Subcutaneous abdominal adipose tissue (tissue), 5 donors: ENCODE measurements around the gene PDK2.

Experiments
- H3K27ac ChIP-seq: one replicate; pipeline ENCODE4 v1.7.0; 2013; ENCODE audit warnings: low read depth, mild to moderate bottlenecking, inconsistent platforms, low read length, moderate library complexity
- H3K27me3 ChIP-seq, 5 donors: one replicate each; pipeline ENCODE4 v1.7.0; 2013; ENCODE audit warnings: low read length in 5 of 5, inconsistent platforms in 1 of 5; ENCODE audit not compliant: control insufficient read depth in 5 of 5, insufficient read depth in 4 of 5
- H3K36me3 ChIP-seq, 5 donors: one replicate each; pipeline ENCODE4 v1.7.0; 2013; ENCODE audit warnings: low read length in 5 of 5; ENCODE audit not compliant: control insufficient read depth in 5 of 5, insufficient read depth in 5 of 5
- H3K4me1 ChIP-seq, 5 donors: one replicate each; pipeline ENCODE4 v1.7.0; 2013; ENCODE audit warnings: low read length in 5 of 5, mild to moderate bottlenecking in 3 of 5, moderate library complexity in 1 of 5; ENCODE audit not compliant: control insufficient read depth in 5 of 5, insufficient read depth in 5 of 5
- H3K4me3 ChIP-seq, 5 donors: one replicate each; pipeline ENCODE4 v1.7.0; 2013; ENCODE audit warnings: low read length in 5 of 5, low read depth in 1 of 5
- H3K9ac ChIP-seq, 5 donors: one replicate each; pipeline ENCODE4 v1.7.0; 2013; ENCODE audit warnings: low read length in 5 of 5, mild to moderate bottlenecking in 4 of 5, moderate library complexity in 3 of 5
- H3K9me3 ChIP-seq, 5 donors: one replicate each; pipeline ENCODE4 v1.7.0; 2013; ENCODE audit warnings: low read length in 5 of 5; ENCODE audit not compliant: control insufficient read depth in 5 of 5
- donor health status: healthy.
- donor health status: healthy.
- donor health status: healthy.
- donor health status: healthy.
- donor health status: healthy.

PDK2 gene

DNA sequence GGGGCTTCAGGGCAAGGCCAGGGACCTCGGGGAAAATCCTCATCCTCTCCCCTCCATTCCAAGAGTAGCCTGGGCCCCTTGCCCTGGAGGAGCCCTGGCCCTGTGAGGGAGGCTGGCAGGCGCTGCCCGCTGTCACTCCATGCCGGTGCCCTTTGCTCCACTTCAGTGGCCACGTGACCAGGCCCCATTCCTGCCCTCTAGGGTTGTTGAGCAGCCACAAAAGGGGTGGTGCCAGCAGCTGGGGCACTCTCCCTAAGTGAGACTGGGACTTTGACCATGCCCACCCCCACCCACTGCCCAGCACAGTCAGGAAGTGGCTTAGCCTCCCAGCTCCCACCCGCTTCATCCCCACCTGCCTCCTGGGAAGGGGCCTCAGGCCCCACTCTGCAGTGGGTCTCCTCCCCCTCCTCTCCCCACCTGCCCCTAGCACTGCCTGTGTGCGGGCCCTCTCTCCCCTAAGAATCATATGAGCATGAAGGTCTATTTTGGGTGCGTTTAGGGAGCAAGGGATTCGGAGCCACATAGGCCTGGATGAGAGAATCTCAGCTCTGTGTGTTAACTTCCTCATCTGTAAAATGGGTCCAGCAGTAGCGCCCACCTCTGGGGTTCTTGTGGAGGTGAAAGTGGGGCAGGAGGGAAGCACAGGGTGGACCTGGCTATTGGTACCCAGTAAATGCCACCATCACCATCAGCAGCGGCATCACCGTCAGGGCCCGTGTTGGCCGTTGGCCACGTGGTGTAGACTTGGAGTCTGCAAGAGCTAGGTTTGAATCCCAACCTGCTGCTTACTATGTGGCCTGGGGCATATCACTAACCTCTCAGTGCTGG is 7.2 kb downstream of the PDK2 start:
- Histone ChIP-seq H3K27ac (peak overlapping the region; percentile 91), H3K9me3 (no peaks in the 10 kb centered on the region), H3K27me3 (no peaks in the 10 kb centered on the region), H3K4me1 (peaks cover 15 to 66% (median 63%) of the 10 kb centered on the region in 5 donors), H3K36me3 (peaks cover 0 to 76% (median 57%) of the 10 kb centered on the region in 5 donors), H3K4me3 (peak overlapping the region in 1 of 5 donors; percentile 39), H3K9ac (peak overlapping the region in 3 of 5 donors; percentile 17 to 38 (median 27))

DNA sequence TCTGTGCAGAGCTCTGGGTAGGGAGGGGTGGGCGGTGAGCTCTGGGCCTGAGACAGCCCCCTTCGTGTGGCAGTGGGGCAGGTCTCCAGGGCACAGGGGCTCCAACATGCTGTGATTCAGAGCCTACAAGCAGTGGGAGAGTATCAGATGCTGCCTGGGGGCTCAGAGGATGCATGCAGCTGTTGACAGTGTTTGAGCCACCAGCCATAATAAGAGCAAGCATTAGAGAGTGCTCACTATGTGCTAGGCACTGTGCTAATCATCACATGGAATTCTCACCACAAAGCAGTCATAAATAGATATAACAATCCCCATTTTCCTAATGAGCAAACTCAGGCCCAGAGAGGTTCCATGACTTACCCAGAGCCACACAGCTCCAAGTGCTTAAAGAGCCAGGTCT is 8.1 kb downstream of the PDK2 start:
- no peaks in the 10 kb centered on the region for H3K9me3 ChIP-seq
- peak overlapping the region in 2 of 5 donors; percentile 27 to 38 for H3K9ac ChIP-seq
- no peak overlapping the region for H3K4me3 ChIP-seq
- peaks cover 13 to 57% (median 54%) of the 10 kb centered on the region in 5 donors for H3K4me1 ChIP-seq
- H3K36me3 ChIP-seq: peaks cover 0 to 76% (median 58%) of the 10 kb centered on the region in 5 donors
- no peaks in the 10 kb centered on the region for H3K27me3 ChIP-seq
- peak overlapping the region; percentile 3 for H3K27ac ChIP-seq

GRCh38 chr17:50103941-50104340 is 8.8 kb downstream of the PDK2 start:
- H3K27me3 ChIP-seq: no peaks in the 10 kb centered on the region
- H3K36me3 ChIP-seq: peaks cover 0 to 76% (median 58%) of the 10 kb centered on the region in 5 donors
- H3K4me1 ChIP-seq: peaks cover 9 to 50% (median 47%) of the 10 kb centered on the region in 5 donors

DNA sequence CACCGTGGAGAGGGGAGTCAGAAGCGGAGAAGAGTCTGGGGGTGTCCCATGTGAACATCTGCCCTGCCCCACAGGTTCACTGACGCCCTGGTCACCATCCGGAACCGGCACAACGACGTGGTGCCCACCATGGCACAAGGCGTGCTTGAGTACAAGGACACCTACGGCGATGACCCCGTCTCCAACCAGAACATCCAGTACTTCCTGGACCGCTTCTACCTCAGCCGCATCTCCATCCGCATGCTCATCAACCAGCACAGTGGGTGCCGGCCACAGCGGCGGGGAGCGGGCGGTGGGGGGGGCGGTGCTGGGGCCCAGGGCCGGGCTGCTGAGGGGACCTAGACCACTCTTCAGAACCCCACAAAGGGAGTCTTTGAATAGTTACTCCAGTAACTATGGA is 10.7 kb downstream of the PDK2 start:
- Histone ChIP-seq H3K9me3 (no peaks in the 10 kb centered on the region), H3K36me3 (peaks cover 0 to 79% (median 63%) of the 10 kb centered on the region in 5 donors), H3K4me3 (no peak overlapping the region), H3K4me1 (peaks cover 4 to 33% (median 32%) of the 10 kb centered on the region in 5 donors), H3K27me3 (no peaks in the 10 kb centered on the region), H3K27ac (no peak overlapping the region), H3K9ac (no peak overlapping the region)

More at GRCh38 chr17:50103941-50104340, 8.8 kb downstream of the PDK2 start:
- Histone ChIP-seq H3K4me3 (no peak overlapping the region), H3K9me3 (no peaks in the 10 kb centered on the region), H3K27ac (no peak overlapping the region), H3K9ac (no peak overlapping the region)

DNA sequence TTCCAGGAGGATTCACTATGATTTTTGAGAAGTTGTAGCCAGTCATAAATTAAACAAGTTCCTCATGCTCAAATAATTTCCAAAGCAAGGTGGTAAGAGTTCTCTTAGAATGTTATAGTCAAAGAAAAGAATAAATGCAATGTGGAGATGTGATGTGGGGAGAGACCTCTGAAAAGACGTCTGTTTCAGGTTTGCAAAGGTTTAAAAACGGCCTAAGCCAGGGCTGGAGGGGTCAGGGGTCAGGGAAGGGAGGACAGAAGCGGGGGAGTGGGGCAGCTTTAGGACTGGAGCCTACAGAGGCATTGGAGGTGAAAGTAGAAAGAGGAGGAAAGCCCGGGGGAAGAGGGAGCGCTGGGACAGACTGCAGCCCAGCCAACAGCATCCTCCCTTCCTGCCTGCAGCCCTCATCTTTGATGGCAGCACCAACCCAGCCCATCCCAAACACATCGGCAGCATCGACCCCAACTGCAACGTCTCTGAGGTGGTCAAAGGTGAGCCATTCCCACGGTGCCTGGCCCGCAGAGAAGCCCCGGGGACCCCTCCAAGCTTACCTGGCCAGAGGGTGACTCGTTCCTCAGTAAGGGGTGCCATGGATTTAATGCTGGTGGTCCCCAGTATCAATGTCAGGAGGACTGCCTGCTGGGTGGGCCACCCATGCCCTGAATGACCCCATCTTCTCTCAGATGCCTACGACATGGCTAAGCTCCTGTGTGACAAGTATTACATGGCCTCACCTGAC is 11.4 kb downstream of the PDK2 start:
- Histone ChIP-seq H3K36me3 (peaks cover 0 to 77% (median 65%) of the 10 kb centered on the region in 5 donors), H3K4me1 (peaks cover 8 to 33% (median 32%) of the 10 kb centered on the region in 5 donors), H3K27me3 (no peaks in the 10 kb centered on the region), H3K27ac (no peak overlapping the region), H3K9me3 (no peaks in the 10 kb centered on the region), H3K9ac (no peak overlapping the region), H3K4me3 (no peak overlapping the region)

DNA sequence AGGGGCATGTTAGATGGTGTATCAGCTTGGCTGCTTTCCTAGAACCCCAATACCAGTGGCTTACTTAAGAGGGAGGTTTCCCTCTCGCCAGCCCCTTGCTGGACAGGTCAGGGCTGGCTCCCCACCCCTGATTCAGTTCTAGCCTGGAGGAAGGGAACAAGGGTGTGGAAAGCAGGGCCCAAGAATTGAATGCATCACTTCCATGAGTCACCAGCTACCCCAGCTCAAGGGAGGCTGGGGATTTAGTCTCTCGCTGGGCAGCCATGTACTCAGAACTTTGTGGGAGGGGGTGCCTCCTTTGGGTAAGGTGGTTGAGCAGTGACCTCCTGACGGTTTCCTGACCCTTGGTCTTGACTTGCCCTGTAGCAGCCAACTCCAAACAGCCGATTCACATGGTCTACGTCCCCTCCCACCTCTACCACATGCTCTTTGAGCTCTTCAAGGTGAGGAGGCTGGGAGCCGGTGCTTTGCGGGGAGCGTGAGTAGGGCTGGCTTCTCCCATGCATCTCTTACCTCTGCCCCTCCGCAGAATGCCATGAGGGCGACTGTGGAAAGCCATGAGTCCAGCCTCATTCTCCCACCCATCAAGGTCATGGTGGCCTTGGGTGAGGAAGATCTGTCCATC is 12.8 kb downstream of the PDK2 start:
- Histone ChIP-seq H3K27me3 (no peaks in the 10 kb centered on the region), H3K36me3 (peaks cover 0 to 75% (median 65%) of the 10 kb centered on the region in 5 donors), H3K4me1 (peaks cover 11 to 33% (median 32%) of the 10 kb centered on the region in 5 donors), H3K9me3 (no peaks in the 10 kb centered on the region), H3K4me3 (no peak overlapping the region), H3K9ac (peak overlapping the region in 1 of 5 donors; percentile 19), H3K27ac (no peak overlapping the region)

GRCh38 chr17:50108556-50108955 is 13.4 kb downstream of the PDK2 start:
- peaks cover 11 to 33% (median 32%) of the 10 kb centered on the region in 5 donors for H3K4me1 ChIP-seq
- H3K9ac ChIP-seq: no peak overlapping the region
- H3K27ac ChIP-seq: no peak overlapping the region
- peaks cover 0 to 72% (median 64%) of the 10 kb centered on the region in 5 donors for H3K36me3 ChIP-seq
- H3K9me3 ChIP-seq: no peaks in the 10 kb centered on the region
- no peaks in the 10 kb centered on the region for H3K27me3 ChIP-seq
- H3K4me3 ChIP-seq: no peak overlapping the region

- peaks cover 0 to 66% (median 62%) of the 10 kb centered on the region in 5 donors for H3K36me3 ChIP-seq
- H3K27ac ChIP-seq: no peak overlapping the region
These were observed 14.1 kb downstream of the PDK2 start for GRCh38 chr17:50109207-50109606.

GRCh38 chr17:50109785-50110184 is 14.6 kb downstream of the PDK2 start:
- H3K4me1 ChIP-seq: peaks cover 11 to 38% (median 29%) of the 10 kb centered on the region in 5 donors
- H3K9ac ChIP-seq: no peak overlapping the region
- no peak overlapping the region for H3K27ac ChIP-seq
- H3K9me3 ChIP-seq: no peaks in the 10 kb centered on the region
- no peaks in the 10 kb centered on the region for H3K27me3 ChIP-seq
- H3K36me3 ChIP-seq: peaks cover 0 to 63% (median 59%) of the 10 kb centered on the region in 5 donors
- no peak overlapping the region for H3K4me3 ChIP-seq

More at GRCh38 chr17:50109207-50109606, 14.1 kb downstream of the PDK2 start:
- Histone ChIP-seq H3K9me3 (no peaks in the 10 kb centered on the region), H3K4me3 (no peak overlapping the region), H3K4me1 (peaks cover 11 to 33% (median 29%) of the 10 kb centered on the region in 5 donors), H3K27me3 (no peaks in the 10 kb centered on the region), H3K9ac (no peak overlapping the region)
